ENCODE results near the gene PIK3C2B. TPM values are rescaled to one million over a fixed set of nuclear protein-coding genes. Genes with fewer than 3 reads are reported as not detected.

PIK3C2B gene
- total and polyA plus RNA-seq, 12 donors: 4.4 to 31.9 (median 21.1) TPM

- ATAC-seq (no peak), DNase-seq (no peak)
- Histone ChIP-seq H3K4me1 (peaks cover 30 to 88% (median 51%) of the 10 kb centered on the region in 9 donors), H3K9me3 (no peaks in the 10 kb centered on the region), H3K27me3 (no peaks in the 10 kb centered on the region), H3K27ac (peak overlapping the region in 5 of 10 donors; percentile 47 to 91 (median 80)), H3K36me3 (peaks cover 0 to 93% (median 31%) of the 10 kb centered on the region in 9 donors), H3K4me3 (no peak overlapping the region)
- intact Hi-C loops (cut with DNase I): loop anchor here in 2 of 10 donors (5.0 kb wide), 2 partner anchors 44 to 49 kb away; partner anchors contain the start of gene PIK3C2B (in 1 of the 2)
- no peak for TF ChIP-seq CTCF (IDR thresholded peaks at IDR 0.05)
- 83 to 86% methylated on average over 7 of the region's 7 CpGs for WGBS, 2 donors
Measured at GRCh38 chr1:204448344-204448964, 46.2 kb downstream of the PIK3C2B start.

- DNase-seq (no peak), ATAC-seq (no peak)
- intact Hi-C loops (cut with DNase I): loop anchor here in 7 of 10 donors (1.0 to 5.0 kb wide), 6 partner anchors 45 to 55 kb away; partner anchors contain the start of gene PIK3C2B (in 2 of the 7)
- no peak overlapping the region for H3K4me3 ChIP-seq
- peaks cover 0 to 93% (median 38%) of the 10 kb centered on the region in 9 donors for H3K36me3 ChIP-seq
- H3K9me3 ChIP-seq: no peaks in the 10 kb centered on the region
- no peaks in the 10 kb centered on the region for H3K27me3 ChIP-seq
- TF ChIP-seq CTCF (IDR thresholded peaks at IDR 0.05): no peak
- H3K27ac ChIP-seq: peak overlapping the region in 4 of 10 donors; percentile 5 to 80 (median 63)
- H3K4me1 ChIP-seq: peaks cover 34 to 88% (median 51%) of the 10 kb centered on the region in 9 donors
- WGBS, 2 donors: 67 to 68% methylated on average over 4 of the region's 4 CpGs
Measured at GRCh38 chr1:204447736-204448135, 46.9 kb downstream of the PIK3C2B start.

- ATAC-seq (no peak), DNase-seq (no peak)
- no peaks in the 10 kb centered on the region for H3K9me3 ChIP-seq
- no peak for TF ChIP-seq CTCF (IDR thresholded peaks at IDR 0.05)
- H3K27me3 ChIP-seq: no peaks in the 10 kb centered on the region
- peak overlapping the region in 7 of 10 donors; percentile 4 to 65 (median 58) for H3K27ac ChIP-seq
- 73 to 82% methylated on average over 6 of the region's 6 CpGs for WGBS, 2 donors
- peaks cover 34 to 90% (median 53%) of the 10 kb centered on the region in 9 donors for H3K4me1 ChIP-seq
- intact Hi-C loops (cut with DNase I): loop anchor here in 7 of 10 donors (1.0 to 5.0 kb wide), 6 partner anchors 45 to 56 kb away; partner anchors contain the start of gene PIK3C2B (in 2 of the 7)
- H3K36me3 ChIP-seq: peaks cover 0 to 94% (median 43%) of the 10 kb centered on the region in 9 donors
- H3K4me3 ChIP-seq: no peak overlapping the region
Measured at GRCh38 chr1:204447190-204447589, 47.4 kb downstream of the PIK3C2B start.

- H3K9me3 ChIP-seq: no peaks in the 10 kb centered on the region
- peak overlapping the region in 7 of 10 donors; percentile 4 to 65 (median 58) for H3K27ac ChIP-seq
- DNase-seq: peak; percentile 76 to 79
- no peak overlapping the region for H3K4me3 ChIP-seq
- peaks cover 0 to 94% (median 50%) of the 10 kb centered on the region in 9 donors for H3K36me3 ChIP-seq
- H3K4me1 ChIP-seq: peaks cover 33 to 90% (median 54%) of the 10 kb centered on the region in 9 donors
- WGBS, 2 donors: 32 to 38% methylated on average over 11 of the region's 11 CpGs
- ATAC-seq: peak; percentile 71 to 79 (median 74)
- TF ChIP-seq CTCF (IDR thresholded peaks at IDR 0.05): peak; percentile 61 to 85 (median 78)
- no peaks in the 10 kb centered on the region for H3K27me3 ChIP-seq
- intact Hi-C loops (cut with DNase I): loop anchor here (1.0 to 5.0 kb wide), 8 partner anchors 46 to 57 kb away; partner anchors contain the start of gene PIK3C2B (in 5 of the 10)
Measured at GRCh38 chr1:204446413-204447111, 48.0 kb downstream of the PIK3C2B start.
